Liver (tissue), 9 donors: ENCODE data around the gene RNF225. TPM values are rescaled to one million over a fixed set of nuclear protein-coding genes. Genes with fewer than 3 reads are reported as not detected.

Experiments used
- DNase-seq: peaks from one replicate; pipeline ENCODE4 v3.0.0-alpha.2; 2017; ENCODE audit warnings: low spot score
- H3K27ac ChIP-seq, 2 donors: one replicate each; pipeline ENCODE4 v1.7.0; 2013; ENCODE audit warnings: inconsistent platforms in 2 of 2, low read length in 2 of 2, control low read depth in 1 of 2, low read depth in 1 of 2, mild to moderate bottlenecking in 1 of 2
- H3K27me3 ChIP-seq, 4 donors: one replicate each; pipeline versions ENCODE4 v1.6.1 to v1.7.0; 2013; ENCODE audit warnings: low read length in 3 of 4, inconsistent platforms in 1 of 4, mild to moderate bottlenecking in 1 of 4, moderate library complexity in 1 of 4; ENCODE audit not compliant: control insufficient read depth in 4 of 4, insufficient read depth in 4 of 4
- H3K36me3 ChIP-seq, 4 donors: one replicate each; pipeline versions ENCODE4 v1.6.1 to v1.7.0; 2013; ENCODE audit warnings: low read length in 3 of 4, mild to moderate bottlenecking in 3 of 4, low read depth in 1 of 4, moderate library complexity in 1 of 4; ENCODE audit not compliant: control insufficient read depth in 4 of 4, insufficient read depth in 3 of 4
- H3K4me1 ChIP-seq, 4 donors: one replicate each; pipeline versions ENCODE4 v1.6.1 to v1.7.0; 2013; ENCODE audit warnings: low read length in 3 of 4, mild to moderate bottlenecking in 3 of 4, moderate library complexity in 1 of 4; ENCODE audit not compliant: control insufficient read depth in 4 of 4, insufficient read depth in 4 of 4
- H3K4me3 ChIP-seq, 3 donors: one replicate each; pipeline versions ENCODE4 v1.6.1 to v1.7.0; 2013; ENCODE audit warnings: low read length in 3 of 3, control low read depth in 1 of 3, low read depth in 1 of 3, mild to moderate bottlenecking in 1 of 3
- H3K9ac ChIP-seq, 2 donors: one replicate each; pipeline ENCODE4 v1.7.0; 2013; ENCODE audit warnings: low read length in 2 of 2, mild to moderate bottlenecking in 2 of 2, moderate library complexity in 2 of 2, control low read depth in 1 of 2, low read depth in 1 of 2
- H3K9me3 ChIP-seq, 4 donors: one replicate each; pipeline versions ENCODE4 v1.6.1 to v1.7.0; 2013; ENCODE audit warnings: low read length in 3 of 4; ENCODE audit not compliant: control insufficient read depth in 4 of 4
- ATF3 ChIP-seq: IDR thresholded peaks from 2 replicates; pipeline ENCODE4 v1.6.1; 2016; ENCODE audit warnings: antibody characterized with exemption
- CTCF ChIP-seq: fragments of 150-350 bp; IDR thresholded peaks from 2 replicates; pipeline ENCODE4 v1.5.1; 2017; ENCODE audit warnings: improper control_type of control experiment, low read depth, low read length; ENCODE audit not compliant: missing input control
- EGR1 ChIP-seq, 2 donors: IDR thresholded peaks; 2 replicates each; pipeline ENCODE4 v1.6.1; 2016 to 2018; ENCODE audit warnings: antibody characterized with exemption in 2 of 2, low read depth in 2 of 2
- FOXA2 ChIP-seq: IDR thresholded peaks from 2 replicates; pipeline ENCODE4 v1.6.1; 2016; ENCODE audit warnings: antibody characterized with exemption
- GABPA ChIP-seq, 2 donors: IDR thresholded peaks in 1 of 2; conservative IDR thresholded peaks in 1 of 2; 2 replicates each; pipeline ENCODE4 v1.6.1; 2016; ENCODE audit warnings: antibody characterized with exemption in 2 of 2, mild to moderate bottlenecking in 1 of 2, moderate library complexity in 1 of 2
- HNF4A ChIP-seq, 2 donors: conservative IDR thresholded peaks; 2 replicates each; pipeline ENCODE4 v1.6.1; 2016; ENCODE audit warnings: antibody characterized with exemption in 2 of 2, mild to moderate bottlenecking in 2 of 2
- HNF4G ChIP-seq: IDR thresholded peaks from 2 replicates; pipeline ENCODE4 v1.6.1; 2016; ENCODE audit warnings: antibody characterized with exemption
- JUND ChIP-seq, 2 donors: IDR thresholded peaks; 2 replicates each; pipeline ENCODE4 v1.6.1; 2016; ENCODE audit warnings: antibody characterized with exemption in 2 of 2
- MAX ChIP-seq: IDR thresholded peaks from 2 replicates; pipeline ENCODE4 v1.6.1; 2016; ENCODE audit warnings: antibody characterized with exemption
- NR2F2 ChIP-seq: IDR thresholded peaks from 2 replicates; pipeline ENCODE4 v1.6.1; 2016; ENCODE audit warnings: antibody characterized with exemption
- RAD21 ChIP-seq, 2 donors: IDR thresholded peaks; 2 replicates each; pipeline ENCODE4 v1.6.1; 2016; ENCODE audit warnings: antibody characterized with exemption in 2 of 2, mild to moderate bottlenecking in 2 of 2
- REST ChIP-seq: IDR thresholded peaks from 2 replicates; pipeline ENCODE4 v1.6.1; 2016; ENCODE audit warnings: antibody characterized with exemption, mild to moderate bottlenecking
- RXRA ChIP-seq, 2 donors: IDR thresholded peaks; 2 replicates each; pipeline ENCODE4 v1.6.1; 2017 to 2018; ENCODE audit warnings: antibody characterized with exemption in 2 of 2, mild to moderate bottlenecking in 1 of 2
- SP1 ChIP-seq: IDR thresholded peaks from 2 replicates; pipeline ENCODE4 v1.6.1; 2018; ENCODE audit warnings: antibody characterized with exemption, mild to moderate bottlenecking
- TAF1 ChIP-seq: conservative IDR thresholded peaks from 2 replicates; pipeline ENCODE4 v1.6.1; 2016; ENCODE audit warnings: antibody characterized with exemption, mild to moderate bottlenecking
- YY1 ChIP-seq: IDR thresholded peaks from 2 replicates; pipeline ENCODE4 v1.6.1; 2016; ENCODE audit warnings: antibody characterized with exemption, mild to moderate bottlenecking
- ZBTB33 ChIP-seq: IDR thresholded peaks from 2 replicates; pipeline ENCODE4 v1.6.1; 2016; ENCODE audit warnings: antibody characterized with exemption
- WGBS: extraction: QIAGEN DNeasy Blood & Tissue Kit; methylation state at CpG from one replicate; pipeline ENCODE4 v1.1.7; 2013; 5-methylcytosine and 5-hydroxymethylcytosine counted together
- polyA plus RNA-seq, 2 donors: library from polyadenylated mRNA; stranded (reverse) in 1 of 2; unstranded in 1 of 2; fragments of 200-250 nt in 1 of 2; fragments of >200 nt in 1 of 2; fragmentation: Nextera tagmentation in 1 of 2; extraction: Ambion mirVana in 1 of 2; gene quantifications; one replicate each; pipeline versions ENCODE4 v1.2.1 to v1.2.3, GENCODE V29; 2013 to 2015
- total RNA-seq, 2 donors: library from RNA; depleted of rRNA; stranded (reverse); fragments of >200 nt; gene quantifications; one replicate each; pipeline ENCODE4 v1.2.3, GENCODE V29; 2014
- donor health status: healthy.
- donor health status: healthy.
- donor health status: healthy.
- donor health status: healthy.
- donor health status: healthy.

The RNF225 gene
- total and polyA plus RNA-seq, 4 donors, result not detected

GRCh38 chr19:58361900-58362271, 33.6 kb upstream of the RNF225 start:
- Histone ChIP-seq H3K27ac (peak overlapping the region; percentile 88 to 91), H3K9ac (peak overlapping the region; percentile 66 to 86), H3K4me1 (peaks cover 3 to 14% (median 7%) of the 10 kb centered on the region in 4 donors), H3K27me3 (no peaks in the 10 kb centered on the region), H3K4me3 (peak overlapping the region; percentile 56 to 79 (median 78)), H3K36me3 (no peaks in the 10 kb centered on the region), H3K9me3 (no peaks in the 10 kb centered on the region)
- 7% methylated on average over 28 of the region's 28 CpGs for WGBS
- no peak for DNase-seq
- no peak for TF ChIP-seq REST
- no peak for TF ChIP-seq GABPA (IDR thresholded peaks at IDR 0.05 in 1 of 2, conservative IDR thresholded peaks at IDR 0.05 in 1 of 2)
- no peak for TF ChIP-seq HNF4G
- no peak for TF ChIP-seq SP1
- TF ChIP-seq MAX, result no peak
- TF ChIP-seq NR2F2, result no peak
- no peak for TF ChIP-seq EGR1 (IDR thresholded peaks at IDR 0.05; ENCODE audit: low read depth in 2 of 2)
- no peak for TF ChIP-seq HNF4A (conservative IDR thresholded peaks at IDR 0.05)
- no peak for TF ChIP-seq ATF3
- TF ChIP-seq TAF1, result no peak
- no peak for TF ChIP-seq RXRA (IDR thresholded peaks at IDR 0.05)
- no peak for TF ChIP-seq FOXA2
- no peak for TF ChIP-seq ZBTB33
- TF ChIP-seq RAD21 (IDR thresholded peaks at IDR 0.05), result no peak
- TF ChIP-seq YY1, result no peak

- no peaks in the 10 kb centered on the region for H3K9me3 ChIP-seq
- peak; percentile 97 for DNase-seq
- no peaks in the 10 kb centered on the region for H3K36me3 ChIP-seq
- H3K27me3 ChIP-seq, result no peaks in the 10 kb centered on the region
- H3K4me1 ChIP-seq, result peaks cover 3 to 11% (median 7%) of the 10 kb centered on the region in 4 donors
- WGBS, result under 1% methylated on average over 74 of the region's 74 CpGs
- H3K4me3 ChIP-seq, result peak within 1 kb of the TSS; percentile 56 to 79 (median 78)
- peak within 1 kb of the TSS; percentile 66 to 86 for H3K9ac ChIP-seq
- peak within 1 kb of the TSS; percentile 88 to 91 for H3K27ac ChIP-seq
- peak; percentile 95 for TF ChIP-seq YY1
- TF ChIP-seq RXRA (IDR thresholded peaks at IDR 0.05), result no peak
- no peak for TF ChIP-seq ATF3
- no peak for TF ChIP-seq HNF4G
- peak in 1 of 2 donors; percentile 2 for TF ChIP-seq HNF4A (conservative IDR thresholded peaks at IDR 0.05)
- peak in 1 of 2 donors; percentile 45 for TF ChIP-seq RAD21 (IDR thresholded peaks at IDR 0.05)
- peak; percentile 74 to 90 for TF ChIP-seq GABPA (IDR thresholded peaks at IDR 0.05 in 1 of 2, conservative IDR thresholded peaks at IDR 0.05 in 1 of 2)
- peak; percentile 49 for TF ChIP-seq SP1
- peak; percentile 89 for TF ChIP-seq REST
- TF ChIP-seq JUND (IDR thresholded peaks at IDR 0.05), result peak in 1 of 2 donors; percentile 9
- no peak for TF ChIP-seq CTCF
- TF ChIP-seq MAX, result peak; percentile 35
- peak in 1 of 2 donors; percentile 0 for TF ChIP-seq EGR1 (IDR thresholded peaks at IDR 0.05; ENCODE audit: low read depth in 2 of 2)
- TF ChIP-seq FOXA2, result no peak
- peak; percentile 67 for TF ChIP-seq TAF1
- no peak for TF ChIP-seq NR2F2
Observed at GRCh38 chr19:58362272-58362994, 33.0 kb upstream of the RNF225 start, which contains the start of gene ZNF497. Gene ZNF497, minus strand, starts transcription at chr19:58362751. Its CDS starts 5,116 bp downstream, at chr19:58357635.
